Activated effector memory CD4-positive, alpha-beta T cell treated with anti-CD3 and anti-CD28 coated beads, Interleukin-2, amount 50 U/mL, for 16 hours (primary cell): ENCODE data around the gene WWC2.
"Not testable (repeated sequence)": the region's sequence is repeated elsewhere in the genome, so short reads cannot be mapped to it uniquely, and the experiment has no call there.

Source experiments
- DNase-seq: peaks from one replicate; pipeline ENCODE4 v3.0.0-alpha.2; 2020

Gene WWC2

DNA sequence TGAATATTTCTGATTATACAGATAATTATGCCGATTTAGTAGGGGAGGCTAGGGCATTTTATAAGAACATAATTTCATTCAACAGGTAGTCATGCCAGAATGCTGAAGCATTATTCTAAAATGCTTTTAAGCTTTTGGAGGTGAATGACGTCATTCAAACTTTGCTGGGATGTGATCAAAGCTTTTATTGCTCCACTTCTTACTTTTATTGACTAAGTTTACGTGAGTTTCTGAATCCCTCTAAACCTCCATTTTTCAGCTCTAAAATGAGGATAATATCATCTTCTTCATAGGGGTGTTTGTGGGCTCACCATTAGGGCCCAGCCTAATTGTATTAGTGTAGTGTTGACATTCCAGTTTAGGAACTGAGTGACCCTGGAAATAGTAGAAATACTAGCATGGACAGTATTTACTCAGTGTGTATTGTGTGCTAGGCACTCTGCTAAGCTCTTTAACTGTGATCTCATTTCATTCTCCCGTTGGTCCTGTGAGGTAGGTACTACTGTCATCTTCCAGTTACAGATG lies 3.0 kb downstream of the WWC2 start:
- no peak for DNase-seq

DNA sequence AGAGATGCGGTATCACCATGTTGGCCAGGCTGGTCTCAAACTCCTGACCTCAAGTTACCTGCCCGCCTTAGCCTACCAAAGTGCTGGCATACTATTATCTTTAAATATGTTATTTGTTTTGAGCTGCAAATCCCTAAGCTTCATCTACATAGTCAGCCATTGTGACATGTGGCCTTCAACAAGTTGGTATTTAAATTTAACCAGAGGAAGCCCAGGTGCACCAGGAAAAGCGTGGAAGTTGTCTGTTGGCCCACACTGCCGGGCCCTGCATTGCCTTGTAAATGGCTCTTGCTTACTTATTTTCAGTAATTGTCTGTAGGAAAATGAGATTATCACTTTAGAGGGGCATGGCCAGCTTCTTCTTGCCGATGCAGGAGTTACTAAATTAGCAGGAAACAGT lies 6.0 kb downstream of the WWC2 start:
- no peak for DNase-seq

DNA sequence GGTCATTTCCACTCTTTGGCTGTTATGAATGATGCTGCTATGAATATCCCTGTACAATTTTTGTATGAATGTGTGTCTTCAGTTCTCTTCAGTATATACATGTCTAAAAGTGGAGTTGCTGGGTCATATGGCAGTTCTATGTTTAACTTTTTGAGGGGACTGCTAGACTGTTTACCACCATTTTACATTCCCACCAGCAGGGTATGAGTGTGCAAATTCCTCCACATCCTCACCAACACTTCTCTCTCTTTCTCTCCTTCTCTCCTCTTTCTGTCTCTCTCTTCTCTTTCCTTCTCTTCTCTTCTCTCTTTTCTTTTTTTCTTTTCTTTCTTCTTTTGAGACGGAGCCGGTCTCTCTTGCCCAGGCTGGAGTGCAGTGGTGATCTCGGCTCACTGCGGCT lies 7.8 kb downstream of the WWC2 start:
- DNase-seq = no peak

DNA sequence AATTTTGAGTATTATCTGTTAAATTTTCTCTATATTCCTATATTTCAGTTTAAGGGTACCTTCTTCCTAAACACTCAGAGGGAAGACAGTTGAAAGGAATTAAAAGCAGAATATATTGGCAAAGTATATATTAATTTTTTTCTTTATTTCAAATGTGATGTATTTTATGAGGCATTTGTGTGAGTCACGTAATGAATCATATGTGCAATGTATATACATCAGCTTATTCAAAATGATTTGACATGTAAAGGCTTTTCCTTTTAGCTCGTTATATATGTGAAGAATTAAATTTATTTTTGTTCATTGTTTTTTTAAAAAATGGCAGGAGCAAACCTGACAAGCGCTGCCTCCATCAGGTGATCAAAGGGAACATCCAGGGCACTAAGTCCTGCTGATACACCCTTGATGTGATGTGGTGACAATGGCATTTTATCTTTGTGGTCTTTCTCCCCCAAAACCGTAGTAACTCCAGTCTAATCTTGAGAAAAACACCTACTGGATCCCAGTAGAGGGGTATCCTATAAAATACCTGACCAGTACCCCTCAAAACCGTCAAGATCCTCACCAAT lies 8.9 kb downstream of the WWC2 start:
- no peak for DNase-seq

DNA sequence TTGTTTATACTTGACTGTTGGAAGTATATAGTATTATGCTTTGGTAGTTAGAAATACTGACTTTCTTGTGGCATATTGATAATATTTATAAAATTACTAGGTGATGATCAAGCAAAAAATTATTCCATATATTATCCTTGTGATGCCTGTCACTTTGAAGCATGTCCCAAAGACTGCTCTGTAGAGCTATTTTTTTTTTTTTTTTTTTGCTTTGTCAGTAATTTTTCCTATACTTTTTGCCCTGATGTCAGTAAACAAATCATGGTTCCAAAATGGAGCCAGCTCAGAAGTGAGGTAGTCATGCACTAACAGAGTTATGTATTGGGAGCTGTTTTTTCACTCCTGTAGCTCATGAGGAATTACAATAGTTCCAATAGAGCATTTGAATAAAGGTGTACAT lies 11.2 kb downstream of the WWC2 start:
- no peak for DNase-seq

DNA sequence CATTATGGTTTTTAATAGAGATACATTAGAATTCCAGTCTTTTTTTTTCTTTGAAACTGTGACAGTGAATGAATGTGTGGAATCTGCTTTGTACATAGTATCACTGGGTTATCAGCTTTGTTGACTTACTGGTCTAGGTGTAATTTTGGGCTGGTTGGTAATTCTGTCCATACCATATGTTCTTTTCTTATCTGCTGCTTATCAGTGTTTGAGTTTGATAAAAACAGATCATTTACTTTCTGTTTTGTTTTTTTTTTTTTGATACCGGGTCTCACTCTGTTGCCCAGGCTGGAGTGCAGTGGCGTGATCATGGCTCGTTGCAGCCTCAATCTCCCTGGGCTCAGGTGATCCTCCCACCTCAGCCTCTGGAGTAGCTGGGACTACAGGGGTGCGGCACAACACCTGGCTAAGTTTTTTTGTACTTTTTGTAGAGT lies 12.4 kb downstream of the WWC2 start:
- DNase-seq = no peak

DNA sequence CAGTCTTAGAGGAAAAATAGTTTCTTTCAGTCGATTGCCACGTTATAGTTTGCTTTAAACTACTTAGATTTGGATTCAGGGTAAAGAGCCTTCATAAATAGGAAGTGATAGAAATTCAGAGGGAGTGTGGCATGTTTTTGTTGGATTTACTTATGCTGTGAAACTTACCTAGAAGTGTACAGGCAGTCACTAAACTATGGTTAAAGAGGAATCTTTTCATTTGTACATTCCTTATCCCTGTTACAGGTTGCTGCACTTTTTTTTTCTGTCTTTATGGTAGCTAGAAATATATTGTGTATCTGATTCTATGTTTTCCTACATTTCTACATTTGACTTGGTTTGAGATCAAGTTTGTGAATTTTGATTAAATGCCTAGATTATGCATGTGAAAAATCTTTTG lies 19.1 kb downstream of the WWC2 start:
- DNase-seq = no peak

DNA sequence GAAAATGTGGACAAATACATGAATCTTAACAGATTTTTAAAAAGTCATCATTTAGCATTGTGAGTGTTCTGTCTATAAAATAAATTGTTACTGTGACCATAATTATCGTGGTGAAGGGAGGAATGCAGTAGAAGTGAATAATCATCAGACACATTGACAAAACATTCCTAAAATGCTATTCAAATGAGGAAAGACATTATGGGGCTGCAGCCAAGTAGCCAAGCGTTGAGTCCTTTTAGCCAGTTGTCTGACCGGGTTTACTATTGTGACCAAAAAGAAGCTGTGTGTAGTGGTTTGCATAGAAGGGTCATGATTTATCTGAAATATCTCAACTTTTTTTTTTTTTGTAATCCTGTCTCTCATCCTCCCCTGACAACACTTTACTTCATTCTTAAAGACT lies 19.5 kb downstream of the WWC2 start:
- DNase-seq = no peak

DNA sequence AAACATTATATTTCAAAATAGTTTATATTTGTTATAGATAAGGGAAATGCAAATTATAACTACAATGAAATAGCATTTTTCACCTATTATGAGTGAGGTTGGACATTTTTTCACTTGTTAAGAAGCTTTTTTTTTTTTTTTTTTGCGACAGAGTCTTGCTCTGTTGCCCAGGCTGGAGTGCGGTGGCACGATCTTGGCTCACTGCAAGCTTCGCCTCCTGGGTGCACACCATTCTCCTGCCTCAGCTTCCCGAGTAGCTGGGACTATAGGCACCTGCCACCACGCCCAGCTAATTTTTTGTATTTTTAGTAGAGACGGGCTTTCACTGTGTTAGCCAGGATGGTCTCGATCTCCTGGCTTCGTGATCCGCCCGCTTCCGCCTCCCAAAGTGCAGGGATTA lies 22.6 kb downstream of the WWC2 start:
- not testable (repeated sequence) for DNase-seq

DNA sequence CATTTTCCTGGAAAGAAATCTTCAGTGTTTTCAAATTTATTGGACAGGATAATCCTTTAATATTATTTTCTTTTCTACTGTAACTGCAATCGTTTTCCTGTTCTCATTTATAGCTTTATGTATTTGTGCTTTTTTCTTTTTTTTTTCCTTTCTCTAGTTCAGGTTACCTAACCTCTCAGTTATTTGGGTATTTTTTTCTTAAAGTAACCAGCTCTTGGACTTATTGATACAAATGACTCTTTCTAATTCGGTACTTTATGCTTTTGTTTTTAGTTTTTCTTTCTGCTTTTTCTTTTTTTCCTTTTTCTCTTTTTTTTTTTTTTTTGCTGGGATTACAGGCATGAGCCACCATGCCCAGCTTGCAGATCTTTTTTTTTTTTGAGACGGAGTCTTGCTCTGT lies 25.2 kb downstream of the WWC2 start:
- no peak for DNase-seq

DNA sequence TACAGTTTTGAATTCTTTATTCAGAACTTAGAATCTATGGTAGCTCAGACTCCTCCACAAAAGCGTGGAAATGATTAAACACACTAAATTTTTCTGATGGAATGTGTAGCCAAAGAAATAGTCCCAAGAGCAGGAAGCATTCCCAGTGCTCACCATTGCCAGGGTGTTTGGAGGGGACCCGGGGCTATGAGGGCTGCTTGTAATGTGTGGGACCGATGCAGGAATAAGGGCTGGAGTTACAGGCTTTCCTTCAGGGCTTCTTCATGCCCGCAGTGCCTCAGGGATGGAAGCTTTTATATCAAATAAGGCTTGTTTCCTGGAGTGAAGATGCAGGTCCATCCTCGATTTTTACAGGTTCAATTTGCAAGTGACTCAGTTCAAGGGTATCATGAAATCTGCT lies 25.8 kb downstream of the WWC2 start:
- no peak for DNase-seq

DNA sequence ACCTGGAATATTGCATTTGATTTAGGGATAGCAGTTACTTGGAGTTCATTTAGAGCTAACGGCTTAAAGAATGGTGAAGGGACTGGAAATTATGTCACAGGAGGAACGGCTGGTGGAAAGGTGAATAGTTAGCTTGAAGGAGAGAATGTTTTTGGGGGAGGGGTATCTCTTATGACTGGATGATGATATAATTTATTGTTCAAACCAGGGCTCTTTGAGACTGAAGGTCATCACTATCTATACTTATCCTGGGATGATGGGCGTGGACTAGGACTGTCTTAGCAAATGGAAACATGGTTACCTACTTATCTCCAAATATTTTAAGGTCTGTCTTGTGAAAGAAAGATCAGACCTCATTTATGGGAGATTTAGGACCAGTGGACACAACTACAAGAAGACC lies 30.1 kb downstream of the WWC2 start:
- no peak for DNase-seq

DNA sequence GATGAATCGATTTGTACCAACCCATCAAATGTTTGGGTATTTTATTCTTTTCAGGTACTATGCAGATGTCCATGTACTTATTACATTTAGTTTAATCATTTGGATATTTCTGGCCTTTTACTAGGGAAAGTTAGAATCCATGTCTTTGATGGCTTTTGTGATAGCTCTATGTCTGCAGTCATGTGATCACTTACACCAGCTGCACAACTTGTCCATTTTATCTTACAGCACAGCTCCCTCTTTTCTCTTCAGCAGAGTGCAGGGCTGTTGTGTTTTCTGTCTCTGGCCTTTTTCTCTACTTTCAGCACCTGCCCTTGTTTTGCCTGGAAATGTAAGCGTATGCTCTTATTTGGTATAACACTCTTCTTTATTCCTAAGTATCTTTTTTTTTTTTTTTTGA lies 30.6 kb downstream of the WWC2 start:
- no peak for DNase-seq

DNA sequence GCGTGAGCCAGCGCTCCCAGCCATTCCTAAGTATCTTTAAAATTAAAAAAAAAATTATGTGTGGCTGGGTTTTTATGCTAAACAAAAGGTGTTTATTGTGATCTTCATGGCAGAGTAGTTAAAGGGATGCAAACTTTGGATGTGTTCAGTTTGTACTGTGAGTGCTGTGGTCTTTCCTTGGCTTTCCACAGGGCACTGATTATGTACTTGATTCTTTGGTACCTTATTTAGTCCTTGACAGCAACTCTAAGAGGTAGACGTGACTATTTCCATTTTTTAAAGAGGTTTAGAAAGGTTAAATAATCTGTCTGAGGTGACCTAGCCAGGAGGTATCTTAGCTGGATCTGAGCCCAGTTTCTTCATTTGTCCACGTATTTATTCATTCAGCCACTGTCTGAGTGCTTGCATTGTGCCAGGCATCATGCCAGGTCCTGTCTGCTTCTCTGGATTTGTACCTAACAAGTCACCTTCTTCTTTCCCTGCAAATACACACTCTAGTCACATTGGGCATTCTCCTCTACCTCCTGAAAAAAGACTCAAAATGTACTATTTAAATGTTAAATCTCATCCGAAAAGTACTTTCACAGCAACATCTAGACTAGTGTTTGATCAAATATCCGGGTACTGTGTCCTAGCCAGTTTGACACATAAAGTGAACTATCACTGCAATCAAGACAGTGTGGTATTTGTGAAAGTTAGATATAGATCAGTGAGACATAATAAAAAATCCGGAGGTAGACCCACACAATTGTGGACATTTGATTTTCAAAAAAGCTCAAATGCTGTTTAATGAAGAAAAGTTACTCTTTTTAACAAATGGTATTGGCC lies 31.5 kb downstream of the WWC2 start:
- DNase-seq = no peak

DNA sequence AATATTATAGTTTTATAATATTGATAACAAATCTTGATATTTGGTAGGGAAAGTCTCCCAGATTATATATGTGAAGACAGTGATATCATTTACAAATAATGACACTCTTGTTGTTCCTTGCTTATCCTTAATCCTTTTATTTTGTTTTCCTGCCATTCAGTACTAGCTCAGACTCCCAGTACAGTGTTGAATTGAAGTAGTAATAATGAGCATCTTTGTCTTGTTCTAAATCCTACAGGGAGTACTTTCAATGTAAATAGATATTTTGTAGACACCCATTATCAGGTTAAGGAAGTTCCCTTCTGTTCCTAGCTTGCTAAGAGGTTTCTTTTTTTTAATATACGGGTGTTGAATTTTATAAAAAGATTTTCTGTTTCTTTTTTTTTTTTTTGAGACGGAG lies 33.0 kb downstream of the WWC2 start:
- no peak for DNase-seq

DNA sequence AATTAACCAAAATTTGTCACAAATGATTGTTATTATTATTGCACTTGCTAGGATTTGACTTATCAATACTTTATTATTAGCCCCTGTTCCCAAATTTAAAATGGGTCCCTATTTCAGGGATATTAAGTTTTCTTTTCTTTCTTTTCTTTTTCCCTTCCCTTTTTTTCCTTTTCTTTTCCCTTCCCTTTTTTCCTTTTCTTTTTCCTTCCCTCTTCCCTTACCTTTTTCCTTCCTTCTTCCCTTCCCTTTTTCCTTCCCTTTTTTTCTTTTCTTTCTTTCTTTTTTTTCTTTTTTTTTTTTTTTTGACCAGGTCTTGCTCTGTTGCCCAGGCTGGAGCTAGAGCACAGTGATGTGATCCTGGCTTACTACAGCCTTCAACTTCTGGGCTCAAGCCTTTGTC lies 33.8 kb downstream of the WWC2 start:
- no peak for DNase-seq

DNA sequence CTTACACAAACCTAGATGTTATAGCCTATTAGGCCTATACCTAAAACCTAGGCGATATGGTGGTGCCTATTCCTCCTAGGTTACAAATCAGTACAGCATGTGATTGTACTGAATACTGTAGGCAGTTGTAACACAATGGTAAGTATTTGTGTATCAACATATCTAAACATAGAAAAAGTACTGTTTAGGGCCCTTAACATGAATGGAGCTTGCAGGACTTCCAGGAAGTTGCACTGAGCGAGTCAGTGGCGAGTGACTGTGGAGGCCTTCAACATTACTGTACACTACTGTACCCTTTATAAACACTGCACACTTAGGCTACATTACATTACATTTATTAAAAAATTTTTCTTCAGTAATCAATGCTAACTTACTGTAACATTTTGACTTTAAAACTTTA lies 37.8 kb downstream of the WWC2 start:
- no peak for DNase-seq

DNA sequence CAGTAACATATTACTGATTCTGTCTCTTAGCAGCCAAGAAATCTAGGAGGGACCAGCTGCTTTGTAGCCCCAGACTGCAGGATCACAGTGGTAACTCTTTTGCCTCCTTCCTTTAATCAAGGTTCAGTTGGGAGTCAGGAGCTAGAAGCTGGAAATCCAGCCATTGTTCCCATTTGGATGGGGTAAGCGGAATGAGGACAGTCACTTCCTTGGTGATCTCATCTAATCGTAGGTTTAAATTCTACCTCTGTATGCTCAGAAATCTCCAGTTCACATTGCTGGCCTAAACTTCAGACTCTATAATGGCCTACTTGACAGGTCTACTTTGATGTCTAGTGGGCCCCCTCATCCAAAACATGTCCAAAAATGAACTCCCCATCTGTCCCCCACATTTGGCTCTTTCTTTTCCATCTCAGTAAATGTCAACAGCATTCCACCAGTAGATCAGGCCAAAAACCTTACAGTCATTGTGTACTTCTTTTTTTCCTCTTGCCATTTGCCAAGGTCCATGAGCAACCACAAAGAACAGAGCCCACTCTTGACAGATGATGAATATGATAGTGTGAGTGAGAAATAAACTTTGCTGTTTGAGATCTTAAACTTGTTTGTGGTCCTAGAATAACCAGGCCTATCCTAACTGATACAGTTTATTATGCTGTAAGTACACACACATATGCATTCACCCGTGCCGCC lies 40.1 kb downstream of the WWC2 start:
- DNase-seq = no peak

DNA sequence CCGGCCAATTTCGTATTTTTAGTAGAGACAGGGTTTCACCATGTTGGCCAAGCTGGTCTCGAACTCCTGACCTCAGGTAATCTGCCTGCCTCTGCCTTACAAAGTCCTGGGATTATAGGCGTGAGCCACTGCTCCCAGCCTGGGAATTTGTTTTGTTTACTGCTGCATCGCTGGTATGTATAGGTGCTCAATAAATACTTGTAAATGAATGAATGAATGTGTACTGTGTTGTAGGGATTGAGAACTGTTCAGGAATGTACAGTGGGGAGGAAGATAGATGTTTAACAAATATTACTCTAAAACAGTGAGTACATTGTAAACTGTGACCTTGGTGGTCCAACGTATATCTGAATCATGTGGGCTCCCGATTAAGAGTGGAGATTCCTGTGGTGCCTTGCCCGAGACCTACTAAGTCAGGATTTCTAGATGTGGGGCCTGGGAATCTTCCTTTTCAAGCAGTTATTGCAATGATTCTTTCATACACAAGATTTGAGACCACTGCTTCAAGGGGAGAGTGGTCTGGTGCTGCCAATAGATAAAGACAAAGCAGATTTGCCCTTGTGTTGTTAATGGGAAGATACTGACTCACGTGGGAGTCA lies 41.0 kb downstream of the WWC2 start:
- no peak for DNase-seq

DNA sequence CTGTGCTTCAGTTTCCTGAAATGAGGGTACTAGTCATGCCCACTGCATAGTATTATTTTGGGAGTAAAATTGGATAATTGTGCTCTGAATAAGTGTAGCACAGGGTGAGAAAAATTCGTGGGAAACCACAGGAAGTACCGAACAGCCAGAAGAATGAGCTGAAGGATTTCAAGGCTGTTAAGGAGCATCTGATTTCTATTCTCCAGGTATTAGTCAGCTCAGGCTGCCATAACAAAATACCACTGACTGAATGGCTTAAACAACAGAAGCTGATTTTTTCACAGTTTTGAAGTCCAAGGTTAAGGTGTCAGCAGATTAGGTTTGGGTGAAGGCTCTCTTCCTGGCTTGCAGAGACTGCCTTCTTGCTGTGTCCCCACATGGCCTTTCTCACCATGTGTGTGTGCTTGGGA lies 41.9 kb downstream of the WWC2 start:
- DNase-seq = no peak

DNA sequence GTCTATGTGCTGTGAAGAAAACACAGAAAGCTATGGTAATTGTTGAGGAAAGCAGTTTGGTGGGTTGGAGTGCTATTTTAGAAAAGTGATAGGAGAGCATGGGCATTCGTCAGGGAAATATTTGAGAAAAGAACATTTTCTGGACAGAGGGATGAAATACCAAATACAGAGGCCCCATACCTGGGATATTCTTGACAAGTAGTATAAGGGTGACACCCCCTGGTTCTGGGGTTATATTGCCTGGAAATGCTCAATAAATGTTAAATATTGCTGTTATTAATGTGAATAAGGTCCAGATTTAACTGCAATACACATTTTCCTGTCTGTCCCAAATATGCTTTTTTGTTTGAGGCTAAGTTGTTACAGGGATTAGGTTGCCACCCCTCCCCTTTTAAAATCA lies 42.9 kb downstream of the WWC2 start:
- no peak for DNase-seq

DNA sequence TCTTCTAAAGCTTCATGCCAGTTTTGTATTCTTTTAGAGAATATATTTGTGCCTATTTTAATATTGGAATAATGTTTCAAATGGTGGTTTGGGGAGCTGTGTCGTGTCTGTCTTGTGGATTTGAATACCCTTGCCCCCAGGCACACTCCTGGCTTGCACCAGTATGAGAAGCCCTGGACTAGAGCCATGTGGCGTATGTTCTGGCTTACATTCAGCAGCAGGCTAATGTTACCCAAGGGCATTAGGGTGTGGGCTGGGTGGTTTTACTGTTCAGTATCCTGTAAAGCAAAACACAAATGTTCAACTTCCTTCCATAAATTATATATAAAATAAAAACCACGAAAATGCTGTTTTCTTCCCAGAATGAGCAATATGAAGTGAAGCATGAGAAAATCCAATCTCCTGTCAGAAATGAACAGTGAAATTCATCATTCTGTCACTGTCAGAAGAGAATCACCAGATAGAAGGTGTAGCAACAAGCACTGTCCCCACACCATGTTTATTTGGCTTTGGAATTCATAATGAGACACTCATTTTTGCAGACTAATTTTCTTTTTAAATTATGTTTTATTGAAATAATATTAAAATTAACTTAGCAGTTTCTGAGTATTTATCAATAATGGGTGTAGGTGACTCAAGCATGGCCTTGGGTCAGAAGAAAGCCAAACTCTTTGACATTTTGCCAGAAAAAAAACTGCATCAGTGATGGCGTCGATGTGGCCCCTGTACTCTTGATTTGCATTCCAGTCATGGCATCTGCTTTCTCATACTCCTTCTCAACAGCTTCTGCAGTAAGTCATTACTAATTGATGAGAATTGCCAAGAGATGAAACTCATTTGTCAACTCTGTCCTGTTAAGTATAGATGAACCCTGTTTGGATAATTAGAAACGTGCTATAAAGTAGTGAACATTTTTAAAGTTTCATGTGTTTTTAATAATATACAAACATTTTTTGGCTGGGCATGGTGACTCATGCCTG lies 43.8 kb downstream of the WWC2 start:
- no peak for DNase-seq
